ENCODE measurements around the gene YTHDF1. TPM values are rescaled to one million over a fixed set of nuclear protein-coding genes. Genes with fewer than 3 reads are reported as not detected.
A peak's percentile ranks its signal among the peaks of the same experiment; 100 is the strongest.

The YTHDF1 gene
- total RNA-seq = 44.5 and 48.6 TPM in 2 replicates

- intact Hi-C loops (cut with micrococcal nuclease) = loop anchor here (1.0 to 5.0 kb wide), 2 partner anchors 56 to 279 kb away; partner anchors contain the start of genes ARFGAP1 and GID8
- Mint-ChIP-seq H3K27me3 (peaks cover 2% of the 10 kb centered on the region), H3K9me3 (no peaks in the 10 kb centered on the region), H3K27ac (peak within 1 kb of the TSS; percentile 96), H3K36me3 (ENCODE audit: low read depth) (peaks cover 29% of the 10 kb centered on the region), H3K4me1 (peaks cover 31% of the 10 kb centered on the region), H3K4me3 (peak within 1 kb of the TSS; percentile 99)
- peak; percentile 99 for DNase-seq
Measured at GRCh38 chr20:63216041-63216848, at the start of gene YTHDF1. YTHDF1 (minus strand) TSS chr20:63216131; CDS start chr20:63215892, 239 bp downstream.

- Mint-ChIP-seq H3K36me3 (ENCODE audit: low read depth) (no peaks in the 10 kb centered on the region), H3K9me3 (no peaks in the 10 kb centered on the region), H3K27me3 (peaks cover 12% of the 10 kb centered on the region), H3K4me3 (no peak overlapping the region), H3K4me1 (peaks cover 2% of the 10 kb centered on the region), H3K27ac (no peak overlapping the region)
- no peak for DNase-seq
- intact Hi-C loops (cut with micrococcal nuclease) = no loop called here
Measured at GRCh38 chr20:63264519-63264918, 48.6 kb upstream of the YTHDF1 start.

GRCh38 chr20:63264000-63264399 is 48.1 kb upstream of the YTHDF1 start:
- H3K27me3 Mint-ChIP-seq = peaks cover 12% of the 10 kb centered on the region
- H3K27ac Mint-ChIP-seq = no peak overlapping the region
- H3K4me1 Mint-ChIP-seq = peaks cover 2% of the 10 kb centered on the region
- no peak overlapping the region for H3K4me3 Mint-ChIP-seq
- intact Hi-C loops (cut with micrococcal nuclease) = no loop called here
- no peaks in the 10 kb centered on the region for H3K36me3 Mint-ChIP-seq (ENCODE audit: low read depth)
- no peak for DNase-seq
- no peaks in the 10 kb centered on the region for H3K9me3 Mint-ChIP-seq

- H3K27me3 Mint-ChIP-seq = peaks cover 12% of the 10 kb centered on the region
- intact Hi-C loops (cut with micrococcal nuclease) = no loop called here
- peaks cover 2% of the 10 kb centered on the region for H3K4me1 Mint-ChIP-seq
- no peaks in the 10 kb centered on the region for H3K9me3 Mint-ChIP-seq
- no peak for DNase-seq
- no peak overlapping the region for H3K27ac Mint-ChIP-seq
- no peaks in the 10 kb centered on the region for H3K36me3 Mint-ChIP-seq (ENCODE audit: low read depth)
- H3K4me3 Mint-ChIP-seq = no peak overlapping the region
Measured at GRCh38 chr20:63262836-63263235, 46.9 kb upstream of the YTHDF1 start.

GRCh38 chr20:63261795-63262528 is 46.0 kb upstream of the YTHDF1 start:
- no peak for DNase-seq
- H3K4me3 Mint-ChIP-seq = peak overlapping the region; percentile 47
- H3K27me3 Mint-ChIP-seq = peaks cover 14% of the 10 kb centered on the region
- H3K4me1 Mint-ChIP-seq = peaks cover 2% of the 10 kb centered on the region
- H3K9me3 Mint-ChIP-seq = no peaks in the 10 kb centered on the region
- H3K36me3 Mint-ChIP-seq (ENCODE audit: low read depth) = no peaks in the 10 kb centered on the region
- no peak overlapping the region for H3K27ac Mint-ChIP-seq
- intact Hi-C loops (cut with micrococcal nuclease) = no loop called here

- peaks cover 18% of the 10 kb centered on the region for H3K27me3 Mint-ChIP-seq
- DNase-seq = no peak
- H3K9me3 Mint-ChIP-seq = no peaks in the 10 kb centered on the region
- intact Hi-C loops (cut with micrococcal nuclease) = no loop called here
- H3K4me3 Mint-ChIP-seq = no peak overlapping the region
- H3K27ac Mint-ChIP-seq = no peak overlapping the region
- H3K36me3 Mint-ChIP-seq (ENCODE audit: low read depth) = no peaks in the 10 kb centered on the region
- peaks cover 2% of the 10 kb centered on the region for H3K4me1 Mint-ChIP-seq
Measured at GRCh38 chr20:63261060-63261794, 45.3 kb upstream of the YTHDF1 start.

GRCh38 chr20:63260521-63260920 is 44.6 kb upstream of the YTHDF1 start:
- Mint-ChIP-seq H3K36me3 (ENCODE audit: low read depth) (no peaks in the 10 kb centered on the region), H3K4me1 (peaks cover 2% of the 10 kb centered on the region), H3K27ac (no peak overlapping the region), H3K9me3 (no peaks in the 10 kb centered on the region), H3K27me3 (peaks cover 24% of the 10 kb centered on the region), H3K4me3 (no peak overlapping the region)
- intact Hi-C loops (cut with micrococcal nuclease) = no loop called here
- DNase-seq = no peak

- no peak for DNase-seq
- Mint-ChIP-seq H3K4me3 (no peak overlapping the region), H3K9me3 (no peaks in the 10 kb centered on the region), H3K27ac (no peak overlapping the region), H3K4me1 (peaks cover 2% of the 10 kb centered on the region), H3K36me3 (ENCODE audit: low read depth) (no peaks in the 10 kb centered on the region), H3K27me3 (peaks cover 29% of the 10 kb centered on the region)
- intact Hi-C loops (cut with micrococcal nuclease) = no loop called here
Measured at GRCh38 chr20:63259734-63260460, 44.0 kb upstream of the YTHDF1 start.

- Mint-ChIP-seq H3K27me3 (peaks cover 30% of the 10 kb centered on the region), H3K9me3 (no peaks in the 10 kb centered on the region), H3K4me3 (no peak overlapping the region), H3K36me3 (ENCODE audit: low read depth) (no peaks in the 10 kb centered on the region), H3K27ac (no peak overlapping the region), H3K4me1 (peaks cover 2% of the 10 kb centered on the region)
- intact Hi-C loops (cut with micrococcal nuclease) = no loop called here
- no peak for DNase-seq
Measured at GRCh38 chr20:63258781-63259180, 42.9 kb upstream of the YTHDF1 start.

- no peaks in the 10 kb centered on the region for H3K9me3 Mint-ChIP-seq
- peaks cover 2% of the 10 kb centered on the region for H3K4me1 Mint-ChIP-seq
- no peaks in the 10 kb centered on the region for H3K36me3 Mint-ChIP-seq (ENCODE audit: low read depth)
- H3K4me3 Mint-ChIP-seq = no peak overlapping the region
- DNase-seq = no peak
- H3K27me3 Mint-ChIP-seq = peaks cover 34% of the 10 kb centered on the region
- peak overlapping the region; percentile 28 for H3K27ac Mint-ChIP-seq
- intact Hi-C loops (cut with micrococcal nuclease) = no loop called here
Measured at GRCh38 chr20:63257629-63258028, 41.7 kb upstream of the YTHDF1 start.

- Mint-ChIP-seq H3K4me1 (no peaks in the 10 kb centered on the region), H3K9me3 (no peaks in the 10 kb centered on the region), H3K27me3 (peaks cover 34% of the 10 kb centered on the region), H3K4me3 (no peak overlapping the region), H3K27ac (no peak overlapping the region), H3K36me3 (ENCODE audit: low read depth) (no peaks in the 10 kb centered on the region)
- intact Hi-C loops (cut with micrococcal nuclease) = no loop called here
- DNase-seq = no peak
Measured at GRCh38 chr20:63256954-63257353, 41.0 kb upstream of the YTHDF1 start.

GRCh38 chr20:63255931-63256704 is 40.2 kb upstream of the YTHDF1 start:
- intact Hi-C loops (cut with micrococcal nuclease) = no loop called here
- H3K36me3 Mint-ChIP-seq (ENCODE audit: low read depth) = no peaks in the 10 kb centered on the region
- H3K27me3 Mint-ChIP-seq = peaks cover 30% of the 10 kb centered on the region
- no peak for DNase-seq
- no peaks in the 10 kb centered on the region for H3K4me1 Mint-ChIP-seq
- no peak overlapping the region for H3K4me3 Mint-ChIP-seq
- H3K27ac Mint-ChIP-seq = no peak overlapping the region
- H3K9me3 Mint-ChIP-seq = no peaks in the 10 kb centered on the region
